NB4 (cell line): ENCODE data around the gene AUTS2.
"Not testable (repeated sequence)": the region's sequence is repeated elsewhere in the genome, so short reads cannot be mapped to it uniquely, and the experiment has no call there.

Source experiments
- DNase-seq: peaks from one replicate; pipeline ENCODE4 v3.0.0; 2010; ENCODE audit warnings: low read depth
- H3K4me3 ChIP-seq: one replicate; pipeline ENCODE4 v1.5.1; 2011; ENCODE audit warnings: mild to moderate bottlenecking, low read depth, low read length, moderate library complexity
- CTCF ChIP-seq: IDR thresholded peaks from one replicate; pipeline ENCODE4 v1.5.1; 2012; ENCODE audit warnings: low read depth, low read length
- MYC ChIP-seq: IDR thresholded peaks from 2 replicates; pipeline ENCODE4 v1.6.1; 2011; ENCODE audit warnings: low read depth, low read length
- POLR2A ChIP-seq: IDR thresholded peaks from 2 replicates; pipeline ENCODE4 v1.6.1; 2011; ENCODE audit warnings: mild to moderate bottlenecking; ENCODE audit not compliant: insufficient read length; ENCODE audit errors: extremely low read depth
- TF ChIP-seq, protein P1 (sequence below): IDR thresholded peaks from 2 replicates; pipeline ENCODE4 v1.6.1; 2011; ENCODE audit warnings: low read depth, low read length

The AUTS2 gene

DNA sequence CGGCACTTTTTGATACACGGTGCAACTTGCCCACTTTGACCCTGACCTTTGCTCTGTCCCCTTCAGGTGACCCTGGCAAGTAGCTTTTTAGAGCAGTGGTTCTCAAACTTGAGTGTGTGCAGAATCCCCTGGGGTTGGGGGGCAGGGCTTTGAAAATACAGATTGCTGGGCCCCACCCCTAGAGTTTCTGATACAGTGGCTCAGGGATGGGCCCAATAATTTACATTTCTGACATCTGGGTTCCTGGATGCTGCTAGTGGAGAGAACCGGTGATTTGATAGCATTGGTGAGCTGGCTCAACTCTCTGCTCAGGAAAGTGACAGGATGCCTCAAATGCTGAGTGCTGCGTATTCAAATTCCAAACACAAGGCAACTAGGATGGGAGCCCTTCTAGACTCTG, 995.9 kb downstream of the AUTS2 start:
- DNase-seq, result no peak
- no peak for TF ChIP-seq POLR2A
- TF ChIP-seq, protein P1, sequence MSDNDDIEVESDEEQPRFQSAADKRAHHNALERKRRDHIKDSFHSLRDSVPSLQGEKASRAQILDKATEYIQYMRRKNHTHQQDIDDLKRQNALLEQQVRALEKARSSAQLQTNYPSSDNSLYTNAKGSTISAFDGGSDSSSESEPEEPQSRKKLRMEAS, result no peak
- no peak for TF ChIP-seq CTCF
- TF ChIP-seq MYC, result no peak
- H3K4me3 ChIP-seq, result no peak overlapping the region

GRCh38 chr7:70594885-70595284, 996.6 kb downstream of the AUTS2 start:
- H3K4me3 ChIP-seq, DNase-seq: not testable (repeated sequence)

GRCh38 chr7:70595370-70595754, 997.1 kb downstream of the AUTS2 start:
- no peak for DNase-seq
- no peak overlapping the region for H3K4me3 ChIP-seq
- TF ChIP-seq MYC (no peak), POLR2A (no peak), CTCF (no peak)
- TF ChIP-seq, protein P1, result no peak

DNA sequence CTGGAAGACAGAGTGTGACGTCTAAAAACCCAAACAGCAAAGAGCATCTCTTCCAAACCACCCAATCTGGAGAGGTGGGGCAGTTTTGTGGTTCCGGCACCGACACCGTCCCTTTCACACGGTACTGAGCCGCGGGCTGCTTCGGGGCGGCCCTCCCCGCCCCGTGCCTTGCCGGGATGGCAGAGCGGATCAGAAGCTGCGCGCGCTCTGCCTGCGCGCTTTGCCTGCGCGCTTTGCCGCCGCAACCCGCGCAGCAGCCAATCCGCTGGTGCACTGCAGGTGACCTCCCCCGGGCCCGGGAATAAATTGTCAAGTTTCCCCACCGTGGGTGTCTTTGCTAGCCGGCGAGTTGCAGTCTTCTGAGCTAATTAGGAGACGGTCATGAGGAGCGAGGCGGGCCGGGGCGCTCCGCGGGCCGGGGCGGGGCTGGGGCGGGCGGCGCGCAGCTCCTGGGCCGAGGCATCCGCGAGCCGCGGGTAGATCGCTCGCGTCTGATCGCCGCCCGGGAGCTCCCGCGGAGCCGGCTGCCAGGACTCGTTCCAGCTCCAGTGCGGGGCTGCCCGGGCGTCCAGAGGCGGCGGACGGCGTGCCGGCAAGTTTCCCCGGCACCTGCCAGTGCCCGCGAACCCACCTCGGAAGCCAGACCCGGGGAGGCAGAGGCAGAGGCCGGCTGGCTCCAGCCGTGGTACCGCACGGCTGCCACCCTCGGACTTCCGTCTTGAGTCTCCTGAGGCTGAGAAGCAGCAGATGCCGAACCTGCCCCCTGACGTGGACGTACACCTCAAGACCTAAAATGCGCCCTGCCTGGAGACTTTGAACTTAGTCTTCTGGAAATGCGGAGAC, 997.7 kb downstream of the AUTS2 start:
- TF ChIP-seq POLR2A, result no peak
- TF ChIP-seq CTCF, result no peak
- TF ChIP-seq MYC, result no peak
- TF ChIP-seq, protein P1, result no peak
- H3K4me3 ChIP-seq, result no peak overlapping the region
- DNase-seq, result no peak

GRCh38 chr7:70596598-70596913, 998.3 kb downstream of the AUTS2 start:
- no peak for DNase-seq
- no peak overlapping the region for H3K4me3 ChIP-seq
- TF ChIP-seq, protein P1, result no peak
- no peak for TF ChIP-seq MYC
- no peak for TF ChIP-seq CTCF
- TF ChIP-seq POLR2A, result no peak

DNA sequence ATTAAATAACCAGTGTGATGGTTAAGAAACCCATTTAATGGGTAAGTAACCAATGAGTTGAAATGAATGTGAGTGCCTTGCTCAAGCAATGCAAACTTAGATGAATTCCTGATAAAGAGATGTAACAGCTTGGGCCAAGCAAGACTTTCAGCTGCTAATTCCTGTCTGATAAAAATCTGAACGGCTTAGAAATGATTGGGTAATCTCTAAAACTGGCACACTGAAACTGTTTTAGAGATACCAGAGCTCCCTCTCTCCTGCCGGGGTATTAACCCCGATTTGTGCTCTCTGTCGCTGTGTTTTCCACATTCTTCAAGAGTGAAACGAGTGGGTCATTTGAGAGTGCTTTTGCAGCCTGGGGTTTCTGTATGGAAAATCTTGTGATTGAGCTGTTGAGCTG, 998.8 kb downstream of the AUTS2 start:
- no peak for TF ChIP-seq CTCF
- TF ChIP-seq, protein P1, result no peak
- no peak for TF ChIP-seq MYC
- no peak for TF ChIP-seq POLR2A
- H3K4me3 ChIP-seq, result no peak overlapping the region
- no peak for DNase-seq
